Astrocyte (in vitro differentiated cells and primary cell): ENCODE measurements around the gene CTNND2. TPM values are rescaled to one million over a fixed set of nuclear protein-coding genes. Genes with fewer than 3 reads are reported as not detected.
A peak's percentile ranks its signal among the peaks of the same experiment; 100 is the strongest.

Experiments
- DNase-seq: peaks from one replicate; pipeline ENCODE4 v3.0.0-alpha.2; 2010; ENCODE audit warnings: low read depth
- FAIRE-seq: peaks from 2 replicates; lab custom pipeline; 2011; peaks lifted over from hg19 to GRCh38; lab: Jason Lieb, UNC
- H2AFZ ChIP-seq: 2 replicates; pipeline ENCODE4 v1.6.0; 2012; ENCODE audit warnings: low read depth, low read length, inconsistent platforms
- H3K27ac ChIP-seq: 2 replicates; pipeline ENCODE4 v1.5.1; 2011; ENCODE audit warnings: low read depth, low read length, inconsistent platforms
- H3K27me3 ChIP-seq: 2 replicates; pipeline ENCODE4 v1.6.0; 2011; ENCODE audit warnings: low read length, inconsistent platforms; ENCODE audit not compliant: insufficient read depth
- H3K36me3 ChIP-seq: 2 replicates; pipeline ENCODE4 v1.5.1; 2011; ENCODE audit warnings: low read length, inconsistent platforms; ENCODE audit not compliant: insufficient read depth
- H3K4me1 ChIP-seq: 2 replicates; pipeline ENCODE4 v1.5.1; 2011; ENCODE audit warnings: low read length, inconsistent platforms; ENCODE audit not compliant: insufficient read depth
- H3K4me2 ChIP-seq: 2 replicates; pipeline ENCODE4 v1.6.0; 2012; ENCODE audit warnings: low read length, inconsistent platforms
- H3K4me3 ChIP-seq: 2 replicates; pipeline ENCODE4 v1.5.1; 2011; ENCODE audit warnings: low read depth, mild to moderate bottlenecking, low read length, inconsistent platforms; ENCODE audit not compliant: insufficient read depth
- H3K79me2 ChIP-seq: 2 replicates; pipeline ENCODE4 v1.6.0; 2012; ENCODE audit warnings: mild to moderate bottlenecking, low read length, inconsistent platforms; ENCODE audit not compliant: insufficient read depth
- H3K9ac ChIP-seq: 2 replicates; pipeline ENCODE4 v1.6.0; 2012; ENCODE audit warnings: mild to moderate bottlenecking, low read length, inconsistent platforms
- H3K9me3 ChIP-seq: 2 replicates; pipeline ENCODE4 v1.5.1; 2012; ENCODE audit warnings: low read depth, mild to moderate bottlenecking, low read length, inconsistent platforms; ENCODE audit not compliant: insufficient read depth
- H4K20me1 ChIP-seq: 2 replicates; pipeline ENCODE4 v1.6.0; 2012; ENCODE audit warnings: low read length, inconsistent platforms; ENCODE audit not compliant: insufficient read depth
- H3K27ac Mint-ChIP-seq: one replicate; pipeline ENCODE4 v1.8.0; 2021; ENCODE audit warnings: mild to moderate bottlenecking, mixed read lengths; ENCODE audit not compliant: unreplicated experiment
- H3K27me3 Mint-ChIP-seq: one replicate; pipeline ENCODE4 v1.8.0; 2021; ENCODE audit warnings: low read depth, mixed read lengths; ENCODE audit not compliant: unreplicated experiment
- H3K36me3 Mint-ChIP-seq: one replicate; pipeline ENCODE4 v1.8.0; 2021; ENCODE audit warnings: low read depth, mixed read lengths; ENCODE audit not compliant: unreplicated experiment
- H3K4me1 Mint-ChIP-seq: one replicate; pipeline ENCODE4 v1.8.0; 2021; ENCODE audit warnings: low read depth, mixed read lengths; ENCODE audit not compliant: unreplicated experiment
- H3K4me3 Mint-ChIP-seq: one replicate; pipeline ENCODE4 v1.8.0; 2021; ENCODE audit warnings: mild to moderate bottlenecking, moderate library complexity, mixed read lengths; ENCODE audit not compliant: unreplicated experiment
- H3K9me3 Mint-ChIP-seq: one replicate; pipeline ENCODE4 v1.8.0; 2021; ENCODE audit warnings: mild to moderate bottlenecking, mixed read lengths; ENCODE audit not compliant: unreplicated experiment
- CTCF ChIP-seq: IDR thresholded peaks from 2 replicates; pipeline ENCODE4 v1.5.1; 2011; ENCODE audit warnings: low read depth, mild to moderate bottlenecking, inconsistent platforms, low read length, moderate library complexity; ENCODE audit not compliant: insufficient read depth
- EZH2 ChIP-seq: IDR thresholded peaks from 2 replicates; pipeline ENCODE4 v1.6.1; 2012; ENCODE audit warnings: mild to moderate bottlenecking, low read length, inconsistent platforms; ENCODE audit not compliant: insufficient read depth
- total RNA-seq: library from RNA; stranded (reverse); gene quantifications from 2 replicates; pipeline ENCODE4 v1.2.1, GENCODE V29; 2021

The CTNND2 gene
- total RNA-seq, 1 donor from 2014 or later, result 4.5 TPM

GRCh38 chr5:11148810-11149539 lies 755.3 kb downstream of the CTNND2 start:
- no peak overlapping the region for H3K27ac ChIP-seq
- H3K4me1 ChIP-seq, result no peaks in the 10 kb centered on the region
- no peaks in the 10 kb centered on the region for H3K9me3 ChIP-seq
- peaks cover 11% of the 10 kb centered on the region for H3K27me3 Mint-ChIP-seq
- TF ChIP-seq EZH2 (no peak), CTCF (no peak)
- H3K36me3 ChIP-seq, result no peaks in the 10 kb centered on the region
- FAIRE-seq (no peak), DNase-seq (peak; percentile 13)
- no peaks in the 10 kb centered on the region for H3K79me2 ChIP-seq
- H3K27ac Mint-ChIP-seq, result no peak overlapping the region
- H3K9me3 Mint-ChIP-seq, result peaks cover 3% of the 10 kb centered on the region
- no peak overlapping the region for H3K4me2 ChIP-seq
- H3K9ac ChIP-seq, result no peak overlapping the region
- no peak overlapping the region for H3K4me3 Mint-ChIP-seq
- H3K4me1 Mint-ChIP-seq, result no peaks in the 10 kb centered on the region
- no peak overlapping the region for H2AFZ ChIP-seq
- peaks cover 2% of the 10 kb centered on the region for H3K36me3 Mint-ChIP-seq
- H3K27me3 ChIP-seq, result no peaks in the 10 kb centered on the region
- H4K20me1 ChIP-seq, result no peaks in the 10 kb centered on the region
- no peak overlapping the region for H3K4me3 ChIP-seq

GRCh38 chr5:11146171-11146570 lies 758.1 kb downstream of the CTNND2 start:
- Mint-ChIP-seq H3K27ac (no peak overlapping the region), H3K4me1 (no peaks in the 10 kb centered on the region), H3K36me3 (peaks cover 2% of the 10 kb centered on the region), H3K4me3 (no peak overlapping the region), H3K9me3 (peaks cover 3% of the 10 kb centered on the region), H3K27me3 (peaks cover 14% of the 10 kb centered on the region)
- H3K27me3 ChIP-seq, result no peaks in the 10 kb centered on the region
- H3K27ac ChIP-seq, result no peak overlapping the region
- no peaks in the 10 kb centered on the region for H3K36me3 ChIP-seq
- H3K9me3 ChIP-seq, result no peaks in the 10 kb centered on the region
- H3K4me3 ChIP-seq, result no peak overlapping the region
- DNase-seq (peak; percentile 51), FAIRE-seq (no peak)
- no peak overlapping the region for H2AFZ ChIP-seq
- no peaks in the 10 kb centered on the region for H4K20me1 ChIP-seq
- H3K9ac ChIP-seq, result no peak overlapping the region
- H3K4me2 ChIP-seq, result no peak overlapping the region
- H3K4me1 ChIP-seq, result peaks cover 3% of the 10 kb centered on the region
- TF ChIP-seq CTCF (no peak), EZH2 (no peak)
- H3K79me2 ChIP-seq, result no peaks in the 10 kb centered on the region
